MG63 (cell line): ENCODE data around the gene RAB30. TPM values are rescaled to one million over a fixed set of nuclear protein-coding genes. Genes with fewer than 3 reads are reported as not detected.
A peak's percentile ranks its signal among the peaks of the same experiment; 100 is the strongest.
"Not testable (repeated sequence)": the region's sequence is repeated elsewhere in the genome, so short reads cannot be mapped to it uniquely, and the experiment has no call there.

Experiments
- DNase-seq: peaks from one replicate; pipeline ENCODE4 v3.0.0-alpha.2; 2020
- H3K27me3 ChIP-seq: fragments of 250-450 bp; sonication (Bioruptor Pico); 2 replicates; pipeline ENCODE4 v1.5.1; 2020; ENCODE audit warnings: mild to moderate bottlenecking, moderate library complexity
- H3K36me3 ChIP-seq: fragments of 250-450 bp; sonication (Bioruptor Pico); 2 replicates; pipeline ENCODE4 v1.5.1; 2020; ENCODE audit warnings: mild to moderate bottlenecking, moderate library complexity
- H3K4me3 ChIP-seq: fragments of 250-450 bp; sonication (Bioruptor Pico); 2 replicates; pipeline ENCODE4 v1.5.1; 2020; ENCODE audit warnings: mild to moderate bottlenecking, moderate library complexity
- H3K9me3 ChIP-seq: fragments of 250-450 bp; sonication (Bioruptor Pico); 2 replicates; pipeline ENCODE4 v1.5.1; 2020; ENCODE audit warnings: mild to moderate bottlenecking, moderate library complexity
- total RNA-seq: library from RNA; depleted of rRNA; stranded (reverse); fragments of >200 nt; shearing (Covaris generic); gene quantifications from 2 replicates; pipeline ENCODE4 v1.2.3, GENCODE V29; 2014; ENCODE audit warnings: low replicate concordance

Gene RAB30
- total RNA-seq, 1 experiment from 2014 or later, result 6.1 TPM

DNA sequence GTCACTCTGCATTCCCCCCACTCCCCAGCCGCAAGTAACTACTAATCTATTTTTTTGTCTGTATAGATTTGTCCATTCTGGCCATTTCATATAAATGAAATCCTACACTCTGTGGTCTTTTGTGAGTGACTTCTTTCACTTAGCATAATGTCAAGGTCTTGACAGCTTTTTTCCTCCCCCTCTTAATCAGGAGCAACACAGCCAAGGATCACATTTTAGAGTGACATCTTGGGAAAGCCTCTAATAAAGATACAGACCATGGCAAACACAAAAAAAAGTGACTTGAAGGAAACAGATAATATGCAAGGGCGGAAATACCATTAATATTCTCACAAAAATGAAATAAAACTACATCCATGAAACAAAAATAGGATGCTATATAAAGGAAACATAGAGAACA, 43.9 kb downstream of the RAB30 start:
- Histone ChIP-seq H3K9me3 (no peaks in the 10 kb centered on the region), H3K36me3 (no peaks in the 10 kb centered on the region)

DNA sequence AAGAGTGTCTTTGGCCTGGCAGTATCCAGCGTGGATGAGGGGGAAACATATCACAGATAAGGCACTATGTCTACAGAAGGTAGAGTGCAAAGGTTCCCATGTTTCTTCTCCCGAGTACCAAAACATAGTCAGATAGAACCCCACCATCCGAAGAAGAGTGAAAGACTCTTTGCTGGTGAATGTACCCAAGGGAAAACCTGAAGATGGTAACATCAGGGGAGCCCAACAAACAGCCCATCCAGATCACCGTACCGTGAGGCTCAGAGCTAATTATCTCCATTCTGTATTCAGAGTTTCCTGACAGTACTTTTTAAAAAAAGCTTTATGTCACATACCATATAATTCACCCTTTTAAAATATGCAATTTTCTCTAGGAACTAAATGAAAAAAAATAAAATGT, 44.4 kb downstream of the RAB30 start:
- no peaks in the 10 kb centered on the region for H3K27me3 ChIP-seq
- H3K4me3 ChIP-seq, result no peak overlapping the region
- H3K36me3 ChIP-seq, result no peaks in the 10 kb centered on the region
- no peaks in the 10 kb centered on the region for H3K9me3 ChIP-seq
- no peak for DNase-seq

More for the DNA sequence above, 43.9 kb downstream of the RAB30 start:
- Histone ChIP-seq H3K4me3 (no peak overlapping the region), H3K27me3 (no peaks in the 10 kb centered on the region)
- DNase-seq, result no peak

DNA sequence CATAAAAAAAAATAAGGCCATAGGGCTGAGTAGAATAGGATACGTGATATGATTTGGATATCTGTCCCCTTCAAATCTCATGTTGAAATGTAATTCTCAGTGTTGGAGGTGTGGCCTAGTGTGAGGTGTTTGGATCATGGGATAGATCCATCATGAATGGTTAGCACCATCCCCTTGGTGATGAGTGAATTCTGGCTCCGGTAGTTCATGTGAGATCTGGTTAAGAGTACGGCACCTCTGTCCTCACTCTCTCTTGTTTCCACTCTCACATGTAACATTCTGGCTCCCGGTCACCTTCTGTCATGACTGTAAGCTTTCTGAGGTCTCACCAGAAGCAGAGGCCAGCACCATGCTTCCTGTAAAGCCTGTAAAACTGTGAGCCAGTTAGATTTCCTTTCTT, 45.5 kb downstream of the RAB30 start:
- no peak for DNase-seq
- H3K27me3 ChIP-seq, result no peaks in the 10 kb centered on the region
- H3K9me3 ChIP-seq, result no peaks in the 10 kb centered on the region
- H3K36me3 ChIP-seq, result no peaks in the 10 kb centered on the region
- H3K4me3 ChIP-seq, result no peak overlapping the region

DNA sequence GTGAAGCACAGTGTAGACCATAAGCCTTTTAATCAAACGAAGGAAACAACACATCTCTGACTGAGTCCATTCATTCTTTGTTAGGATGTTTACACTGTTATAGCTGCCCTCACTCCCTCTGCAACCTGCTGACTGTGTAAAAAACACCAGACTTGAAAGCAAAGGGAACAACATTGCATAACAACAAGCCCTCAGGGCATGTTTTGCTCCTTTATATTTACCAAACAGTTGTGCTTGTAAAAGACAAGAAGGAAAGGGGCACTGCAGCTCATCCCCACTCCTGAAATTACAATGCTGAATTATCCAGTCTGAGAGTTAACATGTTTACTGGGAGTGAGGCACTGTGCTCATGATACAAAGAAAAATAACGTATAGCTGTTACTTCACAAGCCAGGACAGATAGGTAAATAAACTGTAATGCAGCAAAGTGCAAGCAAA, 46.4 kb downstream of the RAB30 start:
- Histone ChIP-seq H3K36me3 (no peaks in the 10 kb centered on the region), H3K4me3 (no peak overlapping the region), H3K27me3 (no peaks in the 10 kb centered on the region), H3K9me3 (no peaks in the 10 kb centered on the region)
- DNase-seq, result no peak

DNA sequence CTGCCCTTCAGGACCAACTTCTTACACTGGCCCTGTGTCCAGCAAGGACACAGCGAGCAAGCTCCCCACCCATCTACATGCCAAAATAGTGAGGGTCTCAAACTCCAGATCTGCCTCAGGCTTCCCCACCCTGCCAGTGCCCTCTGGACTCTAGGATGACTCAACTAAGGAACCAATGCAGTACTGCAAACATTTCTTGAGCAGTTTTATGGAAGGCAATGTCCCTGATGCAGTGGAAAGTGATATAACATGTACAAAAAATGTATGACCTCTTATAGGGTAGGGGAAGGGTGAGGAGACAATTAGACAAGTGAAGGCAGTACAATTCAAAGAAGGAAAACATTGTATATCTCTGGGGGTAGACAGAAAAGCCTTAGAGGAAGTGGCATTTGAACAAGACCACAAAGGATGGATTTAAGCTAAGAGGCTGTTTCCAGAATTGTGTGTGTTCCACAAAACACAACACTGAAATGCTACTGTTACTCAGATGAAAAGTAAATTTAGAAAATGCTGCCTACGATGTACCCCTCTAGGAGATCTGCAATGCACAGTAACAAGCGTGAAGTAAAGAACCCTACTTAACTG, 47.3 kb downstream of the RAB30 start:
- H3K4me3 ChIP-seq, result no peak overlapping the region
- no peak for DNase-seq
- H3K36me3 ChIP-seq, result no peaks in the 10 kb centered on the region
- no peaks in the 10 kb centered on the region for H3K9me3 ChIP-seq
- H3K27me3 ChIP-seq, result no peaks in the 10 kb centered on the region

DNA sequence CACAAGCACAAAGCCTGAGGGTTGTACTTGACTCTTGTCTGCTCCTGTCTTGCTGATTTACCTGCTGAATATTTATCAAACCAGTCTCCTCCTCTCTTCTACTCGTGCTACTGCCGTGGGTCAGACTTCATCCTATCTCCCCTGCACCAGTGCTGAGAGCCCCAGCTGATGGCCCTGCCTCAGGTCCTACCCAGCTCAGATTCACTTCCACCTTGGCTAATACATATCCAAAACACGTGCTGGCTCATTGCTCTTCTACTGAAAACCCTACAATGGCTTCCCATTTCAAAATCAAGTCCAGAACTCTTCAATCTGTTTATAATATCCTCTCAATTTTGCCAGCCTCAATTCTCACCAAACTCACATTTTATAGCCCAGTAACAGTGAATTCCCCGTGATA, 48.3 kb downstream of the RAB30 start:
- Histone ChIP-seq H3K9me3 (no peaks in the 10 kb centered on the region), H3K36me3 (no peaks in the 10 kb centered on the region), H3K4me3 (no peak overlapping the region), H3K27me3 (no peaks in the 10 kb centered on the region)
- DNase-seq, result no peak

DNA sequence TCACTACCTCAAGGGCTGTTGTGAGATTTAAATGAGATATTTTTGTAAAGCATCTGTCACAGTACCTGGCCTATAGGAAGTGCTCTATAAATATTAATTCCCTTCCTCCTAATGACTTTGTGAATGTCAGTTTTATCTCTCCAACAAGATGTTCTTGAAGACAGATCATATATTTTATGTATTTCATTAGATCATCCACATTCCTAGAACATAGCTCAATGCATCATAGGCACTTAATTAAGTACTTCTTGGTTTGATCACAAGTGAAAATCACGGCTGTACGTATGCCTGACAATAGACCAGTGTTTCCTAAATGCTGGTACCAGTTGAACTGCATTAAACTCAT, 49.9 kb downstream of the RAB30 start:
- Histone ChIP-seq H3K27me3 (no peaks in the 10 kb centered on the region), H3K9me3 (no peaks in the 10 kb centered on the region), H3K4me3 (no peak overlapping the region), H3K36me3 (no peaks in the 10 kb centered on the region)
- DNase-seq, result no peak

DNA sequence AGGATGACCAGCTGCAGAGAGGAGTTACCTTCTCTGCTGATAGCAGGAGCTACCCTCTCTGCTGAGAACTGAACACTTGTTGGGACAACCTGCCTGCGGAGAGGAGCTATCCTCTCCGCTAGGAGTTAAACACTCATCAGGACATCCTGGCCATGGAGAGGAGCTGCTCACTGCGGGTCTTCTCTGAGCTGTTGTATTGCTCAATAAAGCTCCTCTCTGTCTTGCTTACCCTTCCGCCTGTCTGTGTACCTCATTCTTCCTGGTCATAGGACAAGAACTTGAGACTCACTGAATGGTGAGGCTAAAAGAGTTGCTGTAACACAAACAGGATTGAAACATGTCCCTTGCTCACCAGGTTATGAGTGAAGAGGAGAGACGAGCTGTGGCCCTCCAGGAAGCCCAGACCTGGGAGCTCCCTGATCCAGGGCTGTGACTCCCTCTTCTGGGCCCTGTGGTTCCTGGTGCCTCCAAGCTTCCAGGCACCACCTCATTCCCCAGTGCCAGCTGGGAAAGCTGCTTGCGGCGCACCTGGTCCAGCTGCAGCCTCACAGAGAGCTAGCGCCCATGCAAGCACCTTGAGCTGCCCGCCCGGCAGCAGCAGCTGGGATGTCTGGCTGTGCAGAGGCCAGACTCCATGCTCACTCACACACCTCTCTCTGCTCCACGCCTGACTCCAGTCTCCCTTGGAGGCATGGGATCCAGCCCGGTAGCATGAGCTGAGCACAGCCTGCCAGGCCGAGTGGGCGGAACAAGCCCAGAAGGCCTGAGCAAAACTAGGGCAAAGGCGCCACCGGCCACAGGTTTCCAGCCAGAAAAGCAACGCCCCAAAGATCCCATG, 50.5 kb downstream of the RAB30 start:
- peak; percentile 17 for DNase-seq
- H3K27me3 ChIP-seq, result no peaks in the 10 kb centered on the region
- no peaks in the 10 kb centered on the region for H3K36me3 ChIP-seq
- H3K9me3 ChIP-seq, result no peaks in the 10 kb centered on the region
- H3K4me3 ChIP-seq, result no peak overlapping the region

DNA sequence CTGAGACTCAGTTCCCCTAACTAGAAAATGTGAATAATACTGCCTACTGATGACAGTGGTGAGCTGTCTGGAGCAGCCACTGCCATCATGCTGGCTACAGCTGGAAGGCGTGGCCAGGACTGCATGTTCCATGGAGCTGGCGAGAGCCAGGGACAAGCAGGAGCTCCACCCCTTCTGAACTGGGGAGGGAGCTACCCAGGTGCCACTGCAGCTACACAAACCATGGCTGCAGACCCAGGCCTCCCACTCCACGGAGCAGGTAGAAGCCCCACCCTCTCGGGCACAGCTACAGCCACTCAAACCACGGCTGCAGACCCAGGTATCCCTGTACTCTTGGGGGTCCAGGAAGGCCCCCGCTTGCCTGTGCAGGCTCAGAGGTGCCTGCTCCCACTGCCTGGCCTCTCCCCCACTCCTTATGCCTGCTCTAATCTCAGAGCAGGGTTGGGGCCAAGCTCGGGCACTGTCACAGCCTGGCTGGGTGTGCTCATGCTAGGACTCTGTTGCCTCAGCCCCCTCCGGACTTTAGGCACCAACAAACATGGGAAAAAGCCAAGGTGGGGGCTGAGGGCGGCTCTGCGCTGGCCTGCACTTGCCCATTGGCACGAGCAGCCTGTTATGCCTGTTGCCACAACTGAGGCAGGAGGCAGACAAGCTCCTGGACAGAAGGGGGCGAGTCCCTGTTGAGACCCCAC, 51.7 kb downstream of the RAB30 start:
- no peaks in the 10 kb centered on the region for H3K9me3 ChIP-seq
- no peak overlapping the region for H3K4me3 ChIP-seq
- DNase-seq, result no peak
- no peaks in the 10 kb centered on the region for H3K27me3 ChIP-seq
- H3K36me3 ChIP-seq, result no peaks in the 10 kb centered on the region

DNA sequence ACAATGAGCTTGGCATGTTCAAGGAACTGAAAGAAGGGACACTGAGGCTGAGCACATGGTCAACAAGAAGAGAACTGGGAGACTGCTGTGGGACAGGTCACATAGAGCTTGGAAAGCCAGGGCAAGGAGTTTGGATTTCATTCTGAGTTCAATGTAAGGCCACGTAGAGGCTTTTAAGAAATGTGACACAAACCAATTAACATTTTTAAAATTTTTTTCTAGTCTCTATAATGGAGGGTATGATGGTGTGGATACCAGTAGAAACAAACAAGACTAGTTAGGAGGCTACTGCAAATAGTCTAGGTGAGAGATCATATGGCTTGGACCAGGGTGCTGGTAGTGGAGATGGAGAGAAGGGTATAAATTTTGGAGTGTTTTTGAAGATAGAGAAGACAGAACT, 56.7 kb downstream of the RAB30 start:
- Histone ChIP-seq H3K36me3 (no peaks in the 10 kb centered on the region), H3K4me3 (no peak overlapping the region), H3K27me3 (no peaks in the 10 kb centered on the region), H3K9me3 (no peaks in the 10 kb centered on the region)
- no peak for DNase-seq

DNA sequence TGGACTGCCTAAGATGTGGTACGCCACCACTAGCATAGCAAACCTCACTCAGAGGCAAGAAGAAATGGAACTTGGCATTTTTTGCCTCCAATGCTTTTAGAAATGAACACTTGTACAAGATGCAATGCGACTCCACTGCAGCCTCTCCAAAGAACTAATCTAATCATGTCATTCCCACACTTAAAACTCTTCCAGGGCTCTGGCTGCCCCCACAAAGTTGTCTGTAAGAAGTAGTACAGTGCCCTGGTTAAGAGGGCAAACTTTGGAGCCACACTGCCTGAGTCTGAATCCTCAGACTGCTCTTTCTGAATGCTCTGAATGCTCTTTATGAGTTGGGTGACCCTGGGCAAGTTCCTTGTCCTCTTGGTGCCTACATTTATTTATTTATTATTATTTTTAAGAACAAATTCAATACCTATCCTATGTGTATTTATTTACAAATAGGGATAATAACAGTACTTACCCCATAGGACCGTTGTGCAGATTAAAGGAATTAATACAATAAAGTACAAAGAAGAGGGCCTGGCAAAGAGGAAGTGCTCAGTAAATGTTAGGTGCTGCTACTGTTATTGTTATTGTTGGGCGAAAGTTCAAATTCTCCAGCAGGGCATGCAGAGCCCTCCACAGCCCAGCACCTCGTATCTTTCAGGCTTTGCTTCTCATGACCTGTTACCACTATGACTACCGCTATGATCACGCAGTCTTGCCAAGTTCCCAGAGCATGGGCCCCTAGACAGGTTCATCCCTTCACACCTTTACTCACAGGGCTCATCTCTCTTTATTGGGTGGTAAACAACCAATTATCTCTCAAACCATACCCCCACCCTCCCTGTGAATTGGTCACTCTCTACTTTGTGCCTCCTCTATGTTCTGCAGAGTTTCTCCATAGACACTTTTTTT, 59.3 kb downstream of the RAB30 start:
- Histone ChIP-seq H3K4me3 (no peak overlapping the region), H3K27me3 (no peaks in the 10 kb centered on the region), H3K36me3 (no peaks in the 10 kb centered on the region), H3K9me3 (no peaks in the 10 kb centered on the region)
- no peak for DNase-seq

DNA sequence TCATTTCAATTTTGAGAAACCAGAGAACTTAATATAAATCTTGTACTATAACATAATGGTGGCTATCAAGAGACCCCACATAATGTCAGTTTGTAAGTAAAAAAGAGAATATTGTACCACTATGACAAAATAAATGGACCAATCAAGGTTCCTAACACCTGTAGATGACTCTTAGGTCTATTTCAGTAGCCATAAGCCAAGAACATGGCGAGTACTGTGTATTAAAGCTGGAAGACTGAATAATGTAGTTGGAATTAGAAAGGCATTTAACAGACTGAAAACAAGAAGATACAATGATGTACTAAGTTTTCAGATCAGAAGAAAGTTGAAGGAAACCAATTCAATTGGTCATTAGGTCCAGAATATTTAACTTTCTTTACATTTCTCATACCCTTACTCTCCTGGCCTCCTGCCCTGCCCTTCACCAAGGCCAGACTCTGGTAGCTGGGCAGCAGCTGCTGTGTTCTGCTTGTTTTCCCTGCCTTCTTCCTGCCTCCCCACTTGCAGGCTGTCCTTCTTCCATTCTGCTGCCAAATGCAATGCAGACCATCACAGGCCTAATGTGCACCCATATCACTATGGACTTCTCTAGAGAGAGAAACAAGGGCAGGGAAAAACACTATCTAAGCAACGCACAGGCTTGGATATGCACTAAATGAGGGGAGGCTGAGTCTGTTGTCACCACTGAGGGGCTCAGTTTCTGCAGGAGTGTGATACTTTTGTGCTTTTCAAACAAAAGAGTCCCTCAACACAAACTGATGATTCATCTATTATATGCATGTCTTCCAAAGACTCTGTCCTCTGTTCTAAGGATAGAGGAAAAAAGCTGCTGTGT, 60.1 kb downstream of the RAB30 start:
- no peaks in the 10 kb centered on the region for H3K36me3 ChIP-seq
- H3K27me3 ChIP-seq, result no peaks in the 10 kb centered on the region
- H3K4me3 ChIP-seq, result no peak overlapping the region
- no peaks in the 10 kb centered on the region for H3K9me3 ChIP-seq
- DNase-seq, result no peak

DNA sequence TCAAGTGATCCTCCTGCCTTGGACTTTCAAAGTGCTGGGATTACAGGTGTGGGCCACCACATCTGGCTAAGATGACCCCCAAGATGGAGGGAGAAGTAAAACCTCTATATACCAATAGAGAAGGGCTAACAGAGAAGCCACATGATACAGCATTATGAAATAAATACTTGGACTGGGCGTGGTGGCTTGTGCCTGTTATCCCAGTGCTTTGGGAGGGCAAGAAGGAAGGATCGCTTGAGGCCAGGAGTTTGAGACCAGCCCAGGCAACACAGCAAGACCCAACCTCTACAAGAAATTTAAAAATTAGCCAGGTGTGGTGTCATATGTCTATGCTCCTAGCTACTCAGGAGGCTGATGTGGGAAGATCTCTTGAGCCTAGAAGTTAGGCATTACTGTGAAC, 61.7 kb downstream of the RAB30 start:
- Histone ChIP-seq H3K36me3 (no peaks in the 10 kb centered on the region), H3K4me3 (no peak overlapping the region), H3K9me3 (no peaks in the 10 kb centered on the region), H3K27me3 (no peaks in the 10 kb centered on the region)
- DNase-seq, result no peak

DNA sequence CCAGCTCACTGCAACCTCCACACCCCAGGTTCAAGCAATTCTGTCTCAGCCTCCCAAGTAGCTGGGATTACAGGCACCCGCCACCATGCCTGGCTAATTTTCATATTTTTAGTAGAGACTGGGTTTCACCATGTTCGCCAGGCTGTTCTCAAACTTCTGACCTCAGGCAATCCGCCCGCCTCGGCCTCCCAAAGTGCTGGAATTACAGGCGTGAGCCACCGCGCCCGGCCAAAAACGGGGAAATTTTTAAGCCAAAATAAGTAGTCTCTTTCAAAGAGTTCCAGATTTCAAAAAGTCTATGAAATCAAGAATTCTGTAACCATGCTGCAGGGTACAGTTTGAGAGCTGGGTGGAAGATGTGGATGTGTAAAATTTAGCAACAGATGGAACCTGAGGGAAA, 62.6 kb downstream of the RAB30 start:
- not testable (repeated sequence) for H3K36me3 ChIP-seq, H3K27me3 ChIP-seq, H3K9me3 ChIP-seq, DNase-seq, H3K4me3 ChIP-seq

DNA sequence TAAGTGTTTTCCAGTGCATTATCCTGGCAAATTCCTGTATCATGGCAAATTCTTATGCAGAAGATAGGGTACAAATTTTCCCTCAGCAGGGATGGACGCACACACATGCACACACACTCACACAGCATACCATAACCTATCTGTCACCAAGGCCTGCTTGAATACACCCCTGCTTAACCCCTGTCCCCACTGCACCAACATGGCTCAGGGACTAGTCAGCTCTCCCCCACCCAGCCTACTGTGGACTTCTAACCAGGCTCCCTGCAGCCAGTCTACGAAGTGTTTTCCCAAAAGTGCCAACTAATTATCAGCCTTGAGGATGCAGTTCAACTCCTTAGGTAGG, 63.1 kb downstream of the RAB30 start:
- no peaks in the 10 kb centered on the region for H3K9me3 ChIP-seq
- H3K27me3 ChIP-seq, result no peaks in the 10 kb centered on the region
- H3K36me3 ChIP-seq, result no peaks in the 10 kb centered on the region
- no peak overlapping the region for H3K4me3 ChIP-seq
- DNase-seq, result no peak

DNA sequence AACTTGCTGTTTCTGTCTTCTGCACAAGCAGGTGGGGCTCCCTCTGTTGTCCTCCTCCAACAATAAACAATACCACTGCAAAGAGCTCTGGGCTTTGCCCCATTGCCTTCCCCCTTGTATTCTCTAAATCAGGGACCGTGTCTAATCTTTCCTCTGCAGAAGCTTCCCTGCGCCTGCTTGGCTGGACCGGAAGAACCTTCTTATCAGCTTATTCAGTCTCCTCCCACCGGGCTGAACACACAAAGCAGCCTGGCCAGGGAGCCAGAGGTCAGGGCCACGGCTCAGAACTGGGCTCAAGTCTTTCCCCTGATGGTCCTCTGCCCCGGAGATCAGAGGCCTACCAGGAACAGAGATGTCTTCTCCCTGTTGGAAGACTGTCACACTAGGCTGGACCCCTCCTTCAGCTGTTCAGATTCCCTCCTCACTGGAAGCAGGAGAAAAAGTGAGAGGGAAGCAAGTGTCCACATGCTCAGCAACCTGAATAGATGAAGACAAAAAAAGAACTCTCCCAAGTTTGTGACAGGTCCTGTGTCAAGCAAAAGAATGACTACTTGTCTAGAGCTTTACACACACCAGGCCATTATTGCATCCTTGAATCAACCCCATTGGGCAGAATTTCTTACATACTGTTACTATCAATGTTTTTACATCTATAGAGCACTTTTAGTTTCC, 63.7 kb downstream of the RAB30 start:
- H3K27me3 ChIP-seq, result no peaks in the 10 kb centered on the region
- no peaks in the 10 kb centered on the region for H3K36me3 ChIP-seq
- H3K4me3 ChIP-seq, result no peak overlapping the region
- no peak for DNase-seq
- H3K9me3 ChIP-seq, result no peaks in the 10 kb centered on the region
